ENCODE data around the gene APCDD1L.

DNA sequence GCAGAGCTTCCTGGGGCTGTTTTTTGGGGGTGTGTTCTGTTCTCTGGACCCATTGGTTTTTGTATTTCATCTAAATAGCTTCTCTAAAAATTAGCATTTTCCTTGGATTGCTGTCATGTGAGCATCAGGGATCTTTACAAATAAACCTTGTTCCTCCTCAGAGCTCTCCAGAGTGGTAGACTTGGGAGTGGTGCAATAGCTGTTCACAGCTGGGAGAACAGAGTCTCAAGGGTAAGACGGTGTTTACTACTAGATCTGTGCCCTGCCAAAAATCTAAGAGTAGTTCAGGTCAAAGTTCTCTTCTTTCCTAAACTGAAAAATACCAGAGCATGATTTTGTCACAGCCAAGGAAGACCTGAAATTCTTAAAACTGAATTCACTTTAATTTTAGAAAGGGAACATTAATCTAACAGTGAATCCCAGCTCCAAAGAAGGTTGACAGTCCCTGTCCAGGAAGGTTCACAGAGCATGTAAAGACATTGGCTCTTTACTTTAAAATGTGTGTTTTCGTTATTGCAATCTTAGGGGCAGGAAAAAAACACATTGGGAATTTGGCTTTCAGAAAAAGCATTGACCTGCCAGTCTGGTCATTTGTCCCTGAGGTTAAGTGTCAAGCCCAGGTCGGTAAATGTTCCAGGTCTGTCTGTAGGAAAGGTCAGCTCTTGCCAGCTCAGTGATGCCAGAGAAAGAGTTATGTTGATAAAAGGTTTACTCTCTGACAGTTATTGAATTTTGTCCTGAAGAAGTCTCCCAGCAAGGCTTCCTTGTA, 82.8 kb downstream of the APCDD1L start:
- TF ChIP-seq, protein P1, sequence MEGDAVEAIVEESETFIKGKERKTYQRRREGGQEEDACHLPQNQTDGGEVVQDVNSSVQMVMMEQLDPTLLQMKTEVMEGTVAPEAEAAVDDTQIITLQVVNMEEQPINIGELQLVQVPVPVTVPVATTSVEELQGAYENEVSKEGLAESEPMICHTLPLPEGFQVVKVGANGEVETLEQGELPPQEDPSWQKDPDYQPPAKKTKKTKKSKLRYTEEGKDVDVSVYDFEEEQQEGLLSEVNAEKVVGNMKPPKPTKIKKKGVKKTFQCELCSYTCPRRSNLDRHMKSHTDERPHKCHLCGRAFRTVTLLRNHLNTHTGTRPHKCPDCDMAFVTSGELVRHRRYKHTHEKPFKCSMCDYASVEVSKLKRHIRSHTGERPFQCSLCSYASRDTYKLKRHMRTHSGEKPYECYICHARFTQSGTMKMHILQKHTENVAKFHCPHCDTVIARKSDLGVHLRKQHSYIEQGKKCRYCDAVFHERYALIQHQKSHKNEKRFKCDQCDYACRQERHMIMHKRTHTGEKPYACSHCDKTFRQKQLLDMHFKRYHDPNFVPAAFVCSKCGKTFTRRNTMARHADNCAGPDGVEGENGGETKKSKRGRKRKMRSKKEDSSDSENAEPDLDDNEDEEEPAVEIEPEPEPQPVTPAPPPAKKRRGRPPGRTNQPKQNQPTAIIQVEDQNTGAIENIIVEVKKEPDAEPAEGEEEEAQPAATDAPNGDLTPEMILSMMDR (IDR thresholded peaks at IDR 0.05): no peak
- no peak for TF ChIP-seq EP300 (IDR thresholded peaks at IDR 0.05)
- no peak for TF ChIP-seq POLR2A (IDR thresholded peaks at IDR 0.05)
- TF ChIP-seq POLR2AphosphoS5 (IDR thresholded peaks at IDR 0.05): peak in 2 of 4 donors; percentile 9 to 32

Measured in sigmoid colon (tissue), 4 donors.